KMS-11 (cell line): ENCODE measurements around the gene DCN.

Experiments used
- H2AFZ ChIP-seq: fragments of 200-600 bp; sonication (generic); 2 replicates; pipeline ENCODE4 v1.6.1; 2016; ENCODE audit warnings: antibody characterized with exemption, mixed run types, low read depth
- H3K27ac ChIP-seq: fragments of 200-600 bp; sonication (generic); 2 replicates; pipeline ENCODE4 v1.6.1; 2016; ENCODE audit warnings: mild to moderate bottlenecking, mixed run types
- H3K27me3 ChIP-seq: fragments of 200-600 bp; sonication (generic); 2 replicates; pipeline ENCODE4 v1.6.1; 2017; ENCODE audit warnings: mild to moderate bottlenecking, low read depth, mixed run types, moderate library complexity; ENCODE audit not compliant: insufficient read depth
- H3K36me3 ChIP-seq: fragments of 200-600 bp; sonication (generic); 2 replicates; pipeline ENCODE4 v1.6.1; 2017; ENCODE audit warnings: mild to moderate bottlenecking, mixed run types; ENCODE audit not compliant: insufficient read depth
- H3K4me1 ChIP-seq: fragments of 200-600 bp; sonication (generic); 2 replicates; pipeline ENCODE4 v1.6.1; 2016; ENCODE audit warnings: mild to moderate bottlenecking, low read depth, mixed run types; ENCODE audit not compliant: poor library complexity, severe bottlenecking
- H3K4me2 ChIP-seq: fragments of 200-600 bp; sonication (generic); 2 replicates; pipeline ENCODE4 v1.7.0; 2016; ENCODE audit warnings: mild to moderate bottlenecking, mixed run types
- H3K4me3 ChIP-seq: fragments of 200-600 bp; sonication (generic); IDR thresholded peaks from 2 replicates; pipeline ENCODE4 v1.6.1; 2017; ENCODE audit warnings: low read depth, low read length, mixed read lengths; ENCODE audit not compliant: insufficient read depth
- H3K79me2 ChIP-seq: fragments of 200-600 bp; sonication (generic); 2 replicates; pipeline ENCODE4 v1.6.1; 2016; ENCODE audit warnings: low read depth, mixed run types; ENCODE audit not compliant: insufficient read depth
- H3K9ac ChIP-seq: fragments of 200-600 bp; sonication (generic); 2 replicates; pipeline ENCODE4 v1.6.1; 2016; ENCODE audit warnings: mild to moderate bottlenecking, mixed run types
- H4K20me1 ChIP-seq: fragments of 200-600 bp; sonication (generic); 2 replicates; pipeline ENCODE4 v1.6.1; 2016; ENCODE audit warnings: mild to moderate bottlenecking, mixed run types; ENCODE audit not compliant: insufficient read depth
- TF ChIP-seq, protein P1 (sequence below): fragments of 200-600 bp; sonication (generic); conservative IDR thresholded peaks from 2 replicates; pipeline ENCODE4 v1.6.1; 2017; ENCODE audit warnings: low read depth, mild to moderate bottlenecking, antibody characterized with exemption, low read length, moderate library complexity, mixed read lengths

Gene DCN

DNA sequence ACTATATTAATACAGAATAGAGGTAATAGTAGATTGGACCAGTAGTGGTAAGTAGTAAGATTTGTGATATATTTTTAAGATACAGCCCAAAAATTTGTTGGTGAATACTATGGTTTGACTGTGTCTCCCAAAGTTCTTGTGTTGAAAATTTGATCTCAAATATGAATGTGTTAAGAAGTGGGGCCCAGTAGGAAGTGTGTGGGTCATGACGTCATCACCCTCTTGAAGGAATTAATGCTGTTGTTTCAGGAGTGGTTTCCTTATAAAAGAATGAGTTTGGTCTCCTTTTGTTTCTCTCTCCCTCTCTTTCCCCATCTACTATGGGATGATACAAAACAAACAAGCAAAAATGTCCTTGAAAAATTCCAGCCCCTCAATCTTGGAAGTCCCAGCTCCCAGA, 87.7 kb downstream of the DCN start:
- TF ChIP-seq, protein P1, sequence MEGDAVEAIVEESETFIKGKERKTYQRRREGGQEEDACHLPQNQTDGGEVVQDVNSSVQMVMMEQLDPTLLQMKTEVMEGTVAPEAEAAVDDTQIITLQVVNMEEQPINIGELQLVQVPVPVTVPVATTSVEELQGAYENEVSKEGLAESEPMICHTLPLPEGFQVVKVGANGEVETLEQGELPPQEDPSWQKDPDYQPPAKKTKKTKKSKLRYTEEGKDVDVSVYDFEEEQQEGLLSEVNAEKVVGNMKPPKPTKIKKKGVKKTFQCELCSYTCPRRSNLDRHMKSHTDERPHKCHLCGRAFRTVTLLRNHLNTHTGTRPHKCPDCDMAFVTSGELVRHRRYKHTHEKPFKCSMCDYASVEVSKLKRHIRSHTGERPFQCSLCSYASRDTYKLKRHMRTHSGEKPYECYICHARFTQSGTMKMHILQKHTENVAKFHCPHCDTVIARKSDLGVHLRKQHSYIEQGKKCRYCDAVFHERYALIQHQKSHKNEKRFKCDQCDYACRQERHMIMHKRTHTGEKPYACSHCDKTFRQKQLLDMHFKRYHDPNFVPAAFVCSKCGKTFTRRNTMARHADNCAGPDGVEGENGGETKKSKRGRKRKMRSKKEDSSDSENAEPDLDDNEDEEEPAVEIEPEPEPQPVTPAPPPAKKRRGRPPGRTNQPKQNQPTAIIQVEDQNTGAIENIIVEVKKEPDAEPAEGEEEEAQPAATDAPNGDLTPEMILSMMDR = no peak
- H3K4me1 ChIP-seq = peaks cover 12% of the 10 kb centered on the region
- no peaks in the 10 kb centered on the region for H4K20me1 ChIP-seq
- no peak overlapping the region for H3K9ac ChIP-seq
- H3K4me3 ChIP-seq = no peak overlapping the region
- no peak overlapping the region for H3K27ac ChIP-seq
- no peaks in the 10 kb centered on the region for H3K27me3 ChIP-seq
- H3K36me3 ChIP-seq = no peaks in the 10 kb centered on the region
- no peak overlapping the region for H3K4me2 ChIP-seq
- H3K79me2 ChIP-seq = no peaks in the 10 kb centered on the region
- no peak overlapping the region for H2AFZ ChIP-seq

DNA sequence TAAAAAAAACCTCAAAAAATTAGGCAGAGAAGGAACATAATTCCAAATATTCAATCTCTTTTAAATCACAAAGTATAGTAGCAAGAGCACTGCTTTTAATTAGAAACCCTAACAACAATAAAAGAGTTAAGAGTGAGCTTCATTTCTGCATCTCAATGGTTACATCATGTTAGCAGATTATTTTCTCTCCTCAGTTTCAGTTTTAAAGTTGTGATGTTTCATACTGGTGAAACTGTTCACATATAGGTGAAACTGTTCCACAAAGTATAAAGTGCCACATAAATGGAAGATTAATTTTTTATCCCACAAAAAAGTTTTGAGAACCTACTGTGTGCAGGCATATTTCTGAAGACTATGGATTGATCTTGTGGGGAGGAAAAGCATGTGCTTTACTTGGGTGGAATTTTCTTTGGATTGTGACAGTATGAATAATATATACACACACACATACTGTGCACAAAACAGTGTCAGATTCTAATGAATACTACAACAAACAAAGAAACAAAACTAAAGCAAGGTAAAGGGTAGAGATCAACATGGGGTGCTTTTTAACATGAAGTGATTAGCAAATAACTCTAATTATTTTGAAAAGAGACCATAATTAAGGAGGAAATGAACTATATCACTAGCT, 88.5 kb downstream of the DCN start:
- Histone ChIP-seq H3K36me3 (no peaks in the 10 kb centered on the region), H3K4me3 (no peak overlapping the region), H3K27me3 (no peaks in the 10 kb centered on the region), H3K27ac (no peak overlapping the region), H3K9ac (no peak overlapping the region), H3K4me2 (no peak overlapping the region), H4K20me1 (no peaks in the 10 kb centered on the region), H2AFZ (no peak overlapping the region), H3K4me1 (peaks cover 12% of the 10 kb centered on the region), H3K79me2 (no peaks in the 10 kb centered on the region)
- TF ChIP-seq, protein P1 = no peak

- Histone ChIP-seq H3K27me3 (no peaks in the 10 kb centered on the region), H3K27ac (no peak overlapping the region), H3K9ac (no peak overlapping the region), H3K4me1 (peaks cover 12% of the 10 kb centered on the region), H2AFZ (no peak overlapping the region), H3K36me3 (no peaks in the 10 kb centered on the region), H3K4me2 (no peak overlapping the region), H3K4me3 (no peak overlapping the region), H4K20me1 (no peaks in the 10 kb centered on the region), H3K79me2 (no peaks in the 10 kb centered on the region)
- TF ChIP-seq, protein P1 = no peak
Measured at GRCh38 chr12:91093341-91093740, 89.3 kb downstream of the DCN start.

DNA sequence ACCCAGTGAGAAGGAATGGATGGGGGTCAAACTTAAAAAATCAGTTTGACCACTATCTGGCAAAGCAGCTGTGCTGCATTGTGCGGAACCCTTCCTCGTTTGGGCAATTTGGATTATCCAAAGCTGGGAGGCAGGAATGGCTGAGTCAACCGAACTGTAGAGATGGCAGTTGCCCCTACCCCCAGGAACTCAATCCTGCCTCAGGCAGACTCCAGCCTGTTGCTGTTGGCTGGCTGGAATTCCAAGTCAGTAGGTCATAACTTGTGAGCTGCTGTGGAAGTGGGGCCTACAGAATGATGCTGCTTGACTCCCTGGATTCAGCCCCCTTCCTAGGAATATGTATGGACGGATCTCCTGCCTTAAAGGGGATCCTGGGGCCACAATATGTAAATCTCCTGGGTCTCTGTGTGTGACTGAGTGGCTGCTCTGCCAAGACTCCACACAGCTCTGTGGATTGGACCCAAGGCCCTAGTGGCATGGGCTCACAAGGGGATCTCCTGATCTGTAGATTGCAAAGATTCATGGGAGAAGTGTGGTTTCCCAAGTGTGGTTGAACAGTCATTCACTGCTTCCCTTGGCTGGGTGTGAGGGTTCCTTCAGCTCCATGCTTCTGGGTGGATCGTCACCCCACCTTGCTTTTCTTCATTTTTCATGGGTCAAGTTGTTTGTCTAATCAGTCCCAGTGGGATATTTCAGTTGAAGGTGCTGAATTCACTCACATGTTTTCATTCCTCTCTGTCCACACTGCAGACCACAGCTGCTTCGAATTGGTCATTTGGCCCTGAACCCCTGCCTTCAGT, 90.5 kb downstream of the DCN start:
- peaks cover 12% of the 10 kb centered on the region for H3K4me1 ChIP-seq
- H3K27ac ChIP-seq = no peak overlapping the region
- H3K4me3 ChIP-seq = no peak overlapping the region
- H4K20me1 ChIP-seq = no peaks in the 10 kb centered on the region
- H3K36me3 ChIP-seq = no peaks in the 10 kb centered on the region
- H2AFZ ChIP-seq = no peak overlapping the region
- no peak overlapping the region for H3K9ac ChIP-seq
- no peak overlapping the region for H3K4me2 ChIP-seq
- H3K27me3 ChIP-seq = no peaks in the 10 kb centered on the region
- H3K79me2 ChIP-seq = no peaks in the 10 kb centered on the region
- TF ChIP-seq, protein P1 = no peak
